A549 (cell line): ENCODE results near the gene PDZD4.

Experiments
- BHLHE40 ChIP-seq: IDR thresholded peaks from 2 replicates; pipeline ENCODE4 v1.6.1; 2012; ENCODE audit warnings: low read depth, low read length, inconsistent platforms
- CEBPB ChIP-seq, 2 experiments: fragments of >200 bp in 1 of 2; sonication (Bioruptor Twin) in 1 of 2; formaldehyde crosslinking in 1 of 2; IDR thresholded peaks; 2 replicates each; pipeline ENCODE4 v1.6.1; 2012 to 2016
- EP300 ChIP-seq, 2 experiments: fragments of >200 bp; sonication (Bioruptor Twin); formaldehyde crosslinking; IDR thresholded peaks; 2 replicates in 1 of 2; 3 replicates in 1 of 2; pipeline ENCODE4 v1.6.1; 2016 to 2017
- ESRRA ChIP-seq: fragments of 150-350 bp; IDR thresholded peaks from 2 replicates; pipeline ENCODE4 v1.6.1; 2014; ENCODE audit warnings: mild to moderate bottlenecking, low read length, borderline replicate concordance
- FOSL2 ChIP-seq, 2 experiments: fragments of 450-650 bp in 1 of 2; fragments of >200 bp in 1 of 2; sonication (Bioruptor Twin) in 1 of 2; formaldehyde crosslinking; IDR thresholded peaks; 2 replicates each; pipeline versions ENCODE4 v1.5.0 to v1.6.1; 2016 to 2020; ENCODE audit warnings: mild to moderate bottlenecking in 1 of 2, moderate library complexity in 1 of 2
- HDAC2 ChIP-seq: fragments of 200-600 bp; sonication (generic); IDR thresholded peaks from 2 replicates; pipeline ENCODE4 v1.6.1; 2016
- NPAS2 ChIP-seq: fragments of 250-450 bp; sonication (Bioruptor Pico); IDR thresholded peaks from 2 replicates; pipeline ENCODE4 v1.8.0; 2022; ENCODE audit warnings: mild to moderate bottlenecking, moderate library complexity, borderline replicate concordance
- POLR2A ChIP-seq: IDR thresholded peaks from 2 replicates; pipeline ENCODE4 v1.6.1; 2012; ENCODE audit warnings: mild to moderate bottlenecking, low read length
- TF ChIP-seq, protein P1 (sequence below): fragments of 250-450 bp; sonication (Bioruptor Pico); IDR thresholded peaks from 2 replicates; pipeline ENCODE4 v1.5.0; 2021; ENCODE audit warnings: mild to moderate bottlenecking, moderate library complexity, borderline replicate concordance
- TF ChIP-seq, protein P2 (sequence below): fragments of >200 bp; sonication (Bioruptor Twin); formaldehyde crosslinking; IDR thresholded peaks from 3 replicates; pipeline ENCODE4 v1.5.1; 2016

DNA sequence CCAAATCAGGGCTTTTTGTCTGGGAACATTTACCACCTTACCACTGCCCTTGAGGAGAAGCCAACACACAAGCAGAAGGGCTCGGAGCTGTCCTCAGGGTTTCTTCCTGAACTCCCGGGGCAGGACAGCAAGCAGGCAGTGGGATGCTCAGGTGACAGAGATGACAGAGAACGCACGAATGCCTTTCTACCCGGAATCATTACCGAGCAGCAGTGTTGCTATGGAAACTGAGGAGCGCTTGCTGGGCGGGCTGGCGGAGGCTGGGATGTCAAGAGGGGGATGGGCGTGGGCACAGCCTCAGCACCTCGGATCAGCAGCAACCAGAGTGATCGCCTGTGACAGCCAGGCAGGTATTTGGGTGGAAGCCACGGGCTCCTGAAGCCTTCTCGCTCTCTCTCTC, 18.1 kb downstream of the PDZD4 start:
- TF ChIP-seq, protein P1, sequence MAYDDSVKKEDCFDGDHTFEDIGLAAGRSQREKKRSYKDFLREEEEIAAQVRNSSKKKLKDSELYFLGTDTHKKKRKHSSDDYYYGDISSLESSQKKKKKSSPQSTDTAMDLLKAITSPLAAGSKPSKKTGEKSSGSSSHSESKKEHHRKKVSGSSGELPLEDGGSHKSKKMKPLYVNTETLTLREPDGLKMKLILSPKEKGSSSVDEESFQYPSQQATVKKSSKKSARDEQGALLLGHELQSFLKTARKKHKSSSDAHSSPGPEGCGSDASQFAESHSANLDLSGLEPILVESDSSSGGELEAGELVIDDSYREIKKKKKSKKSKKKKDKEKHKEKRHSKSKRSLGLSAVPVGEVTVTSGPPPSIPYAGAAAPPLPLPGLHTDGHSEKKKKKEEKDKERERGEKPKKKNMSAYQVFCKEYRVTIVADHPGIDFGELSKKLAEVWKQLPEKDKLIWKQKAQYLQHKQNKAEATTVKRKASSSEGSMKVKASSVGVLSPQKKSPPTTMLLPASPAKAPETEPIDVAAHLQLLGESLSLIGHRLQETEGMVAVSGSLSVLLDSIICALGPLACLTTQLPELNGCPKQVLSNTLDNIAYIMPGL: no peak
- TF ChIP-seq, protein P2, sequence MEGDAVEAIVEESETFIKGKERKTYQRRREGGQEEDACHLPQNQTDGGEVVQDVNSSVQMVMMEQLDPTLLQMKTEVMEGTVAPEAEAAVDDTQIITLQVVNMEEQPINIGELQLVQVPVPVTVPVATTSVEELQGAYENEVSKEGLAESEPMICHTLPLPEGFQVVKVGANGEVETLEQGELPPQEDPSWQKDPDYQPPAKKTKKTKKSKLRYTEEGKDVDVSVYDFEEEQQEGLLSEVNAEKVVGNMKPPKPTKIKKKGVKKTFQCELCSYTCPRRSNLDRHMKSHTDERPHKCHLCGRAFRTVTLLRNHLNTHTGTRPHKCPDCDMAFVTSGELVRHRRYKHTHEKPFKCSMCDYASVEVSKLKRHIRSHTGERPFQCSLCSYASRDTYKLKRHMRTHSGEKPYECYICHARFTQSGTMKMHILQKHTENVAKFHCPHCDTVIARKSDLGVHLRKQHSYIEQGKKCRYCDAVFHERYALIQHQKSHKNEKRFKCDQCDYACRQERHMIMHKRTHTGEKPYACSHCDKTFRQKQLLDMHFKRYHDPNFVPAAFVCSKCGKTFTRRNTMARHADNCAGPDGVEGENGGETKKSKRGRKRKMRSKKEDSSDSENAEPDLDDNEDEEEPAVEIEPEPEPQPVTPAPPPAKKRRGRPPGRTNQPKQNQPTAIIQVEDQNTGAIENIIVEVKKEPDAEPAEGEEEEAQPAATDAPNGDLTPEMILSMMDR: no peak
- no peak for TF ChIP-seq NPAS2
- no peak for TF ChIP-seq BHLHE40
- no peak for TF ChIP-seq HDAC2
- TF ChIP-seq POLR2A: no peak
- no peak for TF ChIP-seq FOSL2 (IDR thresholded peaks at IDR 0.05)
- no peak for TF ChIP-seq FOSL2 (CRISPR knock-in tag; IDR thresholded peaks at IDR 0.05)
- no peak for TF ChIP-seq ESRRA
- no peak for TF ChIP-seq EP300 (IDR thresholded peaks at IDR 0.05)
- TF ChIP-seq CEBPB (IDR thresholded peaks at IDR 0.05): no peak
